ENCODE measurements around the gene TIGD3.

The TIGD3 gene

DNA sequence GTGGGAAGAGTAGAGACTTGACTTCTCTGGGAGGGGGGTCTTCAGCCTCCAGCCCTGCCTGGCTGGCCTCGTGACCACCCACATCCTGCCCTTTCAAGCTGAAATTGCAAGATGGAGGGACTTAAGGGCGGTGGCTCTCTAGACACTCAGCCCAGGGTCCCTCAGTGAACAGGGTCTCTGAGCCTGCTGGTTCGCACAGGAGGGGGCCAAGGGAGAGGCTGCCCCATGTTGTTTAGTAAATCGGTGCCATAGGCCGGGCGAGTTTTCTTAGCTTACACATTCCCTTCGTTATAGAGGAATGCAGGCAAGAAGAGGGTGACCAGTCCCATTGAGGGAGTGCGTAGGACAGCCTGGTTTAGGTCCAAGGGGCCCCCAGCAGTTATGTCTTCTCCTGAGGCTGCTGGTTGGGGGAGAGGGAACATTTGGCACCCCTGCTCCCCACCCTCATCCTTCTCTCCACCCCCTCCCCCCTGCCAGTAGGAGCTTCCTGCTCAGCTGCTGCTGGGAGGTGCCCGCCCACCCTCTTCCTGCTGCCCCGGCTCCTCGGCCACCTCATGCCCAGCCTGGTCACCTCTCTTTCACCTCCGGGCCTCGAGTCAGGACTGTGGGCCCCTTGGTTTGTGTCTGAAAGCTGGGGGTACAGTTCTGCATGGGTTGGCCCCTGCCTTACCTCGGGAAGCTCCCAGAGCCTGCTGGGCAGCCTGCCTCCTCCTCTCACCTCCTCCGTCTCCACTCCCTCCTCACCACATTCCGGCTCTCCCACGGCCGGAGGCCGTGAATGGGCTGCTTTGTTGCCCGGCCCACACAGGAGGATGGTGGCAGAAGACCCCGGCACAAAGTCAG is 35.8 kb downstream of the TIGD3 start:
- no peak for DNase-seq (ENCODE audit: low read depth)

DNA sequence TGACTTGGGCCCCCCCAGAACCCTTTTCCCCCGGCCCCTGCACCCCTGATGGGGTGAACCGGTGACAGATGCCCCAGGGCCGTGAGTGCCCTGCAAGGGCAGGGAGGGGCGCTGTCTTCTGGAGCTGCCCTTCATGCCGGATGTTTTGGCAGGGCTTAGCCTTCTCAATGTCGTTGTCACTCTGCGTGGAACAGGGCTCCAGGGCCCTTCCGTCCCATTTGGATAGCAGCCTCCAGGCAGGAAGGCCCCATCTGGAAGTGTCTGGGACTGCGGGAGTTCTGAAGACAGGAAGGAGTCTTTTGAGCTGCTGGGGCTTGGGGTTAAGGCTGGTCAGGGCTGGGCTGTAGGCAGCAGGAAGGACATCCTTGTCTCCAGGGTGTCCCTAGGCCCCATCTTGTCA is 36.4 kb downstream of the TIGD3 start:
- DNase-seq (ENCODE audit: low read depth) = no peak

DNA sequence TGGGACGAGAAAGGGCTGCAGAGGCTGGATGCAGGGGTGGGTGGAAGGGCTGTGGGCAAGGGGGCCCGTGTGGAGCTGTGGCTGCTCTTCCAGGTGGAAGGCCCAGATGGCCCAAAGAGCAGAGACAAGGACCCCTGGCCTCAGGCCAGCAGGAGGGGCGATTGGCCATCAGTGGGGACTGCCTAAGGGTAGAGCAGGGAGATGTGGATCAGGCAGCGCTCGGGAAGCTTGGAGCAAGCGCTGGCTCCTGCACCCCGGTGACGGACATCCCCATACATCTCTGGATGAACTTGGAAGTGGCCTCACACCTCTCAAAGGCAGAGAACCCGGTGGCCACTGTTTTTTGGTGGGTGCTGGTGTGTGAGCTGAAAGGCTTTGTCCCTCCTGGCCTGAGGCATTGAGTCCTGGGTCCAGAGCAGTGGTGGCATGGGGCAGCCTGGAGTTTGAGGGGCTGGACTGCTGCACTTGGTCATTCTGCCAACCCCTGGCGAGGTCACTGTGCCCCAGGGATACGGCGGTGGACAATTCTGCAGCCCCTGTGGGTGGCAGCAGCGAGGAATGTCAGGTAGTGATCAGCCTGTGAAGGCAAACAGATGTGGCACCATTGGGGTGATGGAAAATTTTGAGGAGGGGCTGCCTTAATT is 37.8 kb downstream of the TIGD3 start:
- no peak for DNase-seq (ENCODE audit: low read depth)

DNA sequence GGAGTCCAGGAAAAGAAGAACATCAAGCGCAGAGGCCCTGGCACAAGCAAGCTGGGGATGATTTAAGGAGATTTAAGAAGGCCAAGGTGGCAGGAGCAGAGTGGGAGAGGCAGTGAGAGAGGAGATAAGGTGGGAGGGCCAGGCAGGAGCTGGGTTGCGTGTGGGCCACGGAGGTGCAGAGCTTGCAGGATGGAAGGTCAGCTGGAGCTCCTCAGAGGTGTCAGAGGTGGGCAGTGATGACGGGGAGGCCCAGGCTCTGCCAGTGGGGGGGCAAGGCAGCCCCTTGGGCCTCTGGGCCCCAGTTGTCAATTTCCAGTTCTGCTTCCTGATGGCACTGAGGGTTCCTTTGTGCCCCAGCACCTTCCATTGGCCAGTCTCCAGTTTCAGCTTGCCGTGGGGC is 38.3 kb downstream of the TIGD3 start:
- DNase-seq (ENCODE audit: low read depth) = no peak

DNA sequence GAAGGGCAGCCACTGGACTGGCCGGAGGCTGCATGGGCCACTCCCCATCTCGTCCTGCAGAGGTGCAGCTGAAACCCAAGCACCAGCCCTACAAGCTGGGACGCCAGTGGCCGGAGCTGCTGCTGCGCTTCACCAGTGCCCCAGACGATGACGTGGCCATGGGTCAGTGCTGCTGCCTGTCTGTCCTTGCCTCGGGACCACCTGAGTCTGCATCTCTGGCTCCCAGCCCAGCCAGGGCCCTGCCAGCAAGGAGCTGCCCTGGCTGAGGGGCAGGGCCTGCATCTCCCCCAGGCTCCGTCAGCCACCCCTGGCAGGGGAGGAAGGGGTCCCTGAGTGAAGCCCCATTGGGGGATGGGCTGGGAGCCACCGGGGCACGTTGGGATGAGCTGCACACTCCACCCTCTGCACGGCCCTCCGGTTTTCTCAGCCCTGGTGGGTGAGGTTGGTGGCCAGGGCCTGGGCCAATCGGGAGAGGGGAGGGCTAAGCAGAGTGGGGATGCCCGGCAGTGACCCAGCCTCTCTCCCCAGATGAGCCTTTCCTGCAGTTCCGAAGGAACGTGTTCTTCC is 39.0 kb downstream of the TIGD3 start:
- no peak for DNase-seq (ENCODE audit: low read depth)

DNA sequence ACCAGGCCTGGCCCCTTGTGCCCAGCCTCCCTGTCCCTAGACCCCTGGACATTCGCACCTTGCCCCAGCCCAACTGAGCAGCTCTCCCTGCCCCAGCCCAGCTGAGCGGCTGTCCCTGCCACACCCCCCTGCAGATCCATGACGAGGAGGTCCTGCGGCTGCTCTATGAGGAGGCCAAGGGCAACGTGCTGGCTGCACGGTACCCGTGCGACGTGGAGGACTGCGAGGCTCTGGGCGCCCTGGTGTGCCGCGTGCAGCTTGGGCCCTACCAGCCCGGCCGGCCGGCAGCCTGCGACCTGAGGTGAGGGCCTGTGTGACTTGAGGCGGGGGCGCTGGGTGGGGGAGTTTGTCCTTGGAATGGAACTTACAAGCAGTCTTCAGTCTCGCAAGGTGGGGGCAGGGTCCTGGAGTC is 39.6 kb downstream of the TIGD3 start:
- DNase-seq (ENCODE audit: low read depth) = no peak

DNA sequence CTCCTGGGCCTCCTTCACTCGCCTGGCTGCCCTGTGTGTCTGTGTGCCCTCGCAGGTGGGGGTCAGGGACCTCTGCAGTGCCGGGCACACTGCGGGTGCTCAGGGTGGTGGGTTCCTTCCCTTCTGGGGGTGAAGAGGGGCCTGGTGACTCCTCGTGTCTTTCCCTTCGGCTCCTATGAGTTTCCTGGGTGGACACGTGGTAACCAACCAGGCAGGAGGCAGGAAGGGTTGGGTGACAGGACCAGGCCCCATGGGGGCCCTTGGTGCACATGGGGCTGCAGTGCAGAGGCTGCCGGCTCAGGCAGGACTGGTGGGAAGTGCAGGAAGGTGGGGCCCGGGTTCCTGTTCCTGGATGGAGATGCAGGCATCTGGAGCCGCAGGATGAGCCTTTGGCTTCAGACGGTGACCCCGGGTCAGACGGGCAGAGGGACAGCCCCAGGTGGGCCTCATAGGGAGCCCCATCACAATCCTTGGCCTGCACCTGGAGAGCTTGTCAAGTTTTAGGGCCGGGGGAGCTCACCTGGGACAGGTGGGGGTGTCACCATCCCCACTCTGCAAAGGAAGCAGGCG is 41.5 kb downstream of the TIGD3 start:
- no peak for DNase-seq (ENCODE audit: low read depth)

DNA sequence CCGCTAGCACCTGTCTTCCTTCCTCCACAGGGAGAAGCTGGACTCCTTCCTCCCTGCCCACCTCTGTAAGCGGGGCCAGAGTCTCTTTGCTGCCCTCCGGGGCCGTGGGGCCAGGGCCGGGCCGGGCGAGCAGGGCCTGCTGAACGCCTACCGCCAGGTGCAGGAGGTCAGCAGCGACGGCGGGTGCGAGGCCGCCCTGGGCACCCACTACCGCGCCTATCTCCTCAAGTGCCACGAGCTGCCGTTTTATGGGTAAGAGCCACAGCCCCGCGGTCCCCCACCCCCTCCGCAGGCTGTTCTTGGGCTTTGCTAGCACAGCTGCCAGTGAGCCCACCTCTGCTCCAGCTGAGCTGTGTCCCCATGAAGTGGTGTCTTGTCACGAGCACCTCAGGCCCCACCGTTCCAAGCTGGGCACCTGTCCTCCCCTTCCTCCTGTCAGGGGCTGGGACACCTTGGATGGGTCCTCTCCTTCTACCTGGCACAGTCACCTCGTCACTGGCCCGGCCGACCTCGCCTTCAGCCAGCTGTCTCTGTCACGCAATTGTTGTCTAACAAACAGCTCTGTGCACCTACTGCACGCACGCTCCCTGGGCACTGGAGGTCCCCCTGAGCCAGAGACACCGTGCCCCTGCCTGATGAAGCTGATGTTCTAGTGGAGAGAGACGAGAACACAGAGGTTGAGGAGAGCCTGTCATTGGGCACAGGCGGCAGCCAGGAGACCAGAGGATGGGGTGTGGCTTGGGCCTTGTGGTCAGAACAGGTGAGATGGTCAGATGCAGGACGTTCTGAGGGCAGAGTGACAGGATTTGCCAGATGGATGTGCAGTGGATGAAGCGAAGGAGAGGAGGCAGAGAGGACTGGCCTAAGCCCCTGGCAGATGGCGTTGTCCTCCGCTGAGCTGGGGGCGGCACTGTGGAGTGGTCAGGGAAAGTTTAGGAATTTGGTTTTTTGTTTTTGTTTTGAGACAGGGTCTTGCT is 42.5 kb downstream of the TIGD3 start:
- no peak for DNase-seq (ENCODE audit: low read depth)

DNA sequence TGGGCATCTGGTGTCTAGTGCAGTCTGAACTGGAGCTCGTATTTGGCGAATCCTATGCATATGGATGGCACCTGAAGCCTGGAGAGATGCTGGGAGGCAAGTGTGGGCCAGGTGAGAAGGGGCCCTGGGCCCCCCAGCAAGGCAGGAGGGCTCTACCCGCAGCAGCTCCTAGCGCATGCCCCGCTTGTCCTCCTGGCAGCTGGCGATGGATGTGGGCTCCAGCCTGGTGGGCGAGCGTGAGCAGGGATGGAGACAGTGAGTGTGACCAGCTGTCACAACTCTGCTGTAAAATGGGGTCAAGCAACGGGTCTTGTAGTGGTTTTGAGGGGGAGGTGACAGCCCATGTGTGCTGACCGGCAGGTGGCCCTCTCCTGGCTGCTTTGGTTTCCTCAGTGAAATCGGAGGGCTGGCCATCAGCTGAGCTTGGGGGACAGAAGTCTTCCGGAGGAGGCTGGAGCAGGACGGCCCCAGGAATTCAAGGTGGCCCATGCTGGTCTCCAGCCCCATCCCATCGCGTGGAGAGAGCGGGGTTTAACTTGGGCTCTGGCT is 43.9 kb downstream of the TIGD3 start:
- DNase-seq (ENCODE audit: low read depth) = no peak

DNA sequence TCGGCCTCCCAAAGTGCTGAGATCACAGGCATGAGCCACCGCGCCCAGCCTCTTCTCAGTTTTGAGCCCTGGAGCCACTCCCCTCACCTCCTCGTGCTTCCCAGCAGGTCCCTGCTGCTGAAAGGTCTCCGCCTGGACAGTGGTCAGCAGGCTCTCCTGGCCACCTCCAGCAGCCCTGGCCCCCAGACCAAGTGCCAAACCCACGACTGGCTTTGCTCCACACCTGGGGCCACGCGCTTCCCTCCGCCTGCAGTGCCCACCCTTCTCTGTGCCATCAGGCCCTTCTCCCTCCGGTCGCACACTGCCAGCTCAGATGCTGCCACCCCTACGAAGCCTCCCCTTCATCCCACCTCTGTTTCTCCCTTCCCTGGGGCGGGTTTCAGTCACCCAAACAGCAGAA is 44.7 kb downstream of the TIGD3 start:
- no peak for DNase-seq (ENCODE audit: low read depth)

DNA sequence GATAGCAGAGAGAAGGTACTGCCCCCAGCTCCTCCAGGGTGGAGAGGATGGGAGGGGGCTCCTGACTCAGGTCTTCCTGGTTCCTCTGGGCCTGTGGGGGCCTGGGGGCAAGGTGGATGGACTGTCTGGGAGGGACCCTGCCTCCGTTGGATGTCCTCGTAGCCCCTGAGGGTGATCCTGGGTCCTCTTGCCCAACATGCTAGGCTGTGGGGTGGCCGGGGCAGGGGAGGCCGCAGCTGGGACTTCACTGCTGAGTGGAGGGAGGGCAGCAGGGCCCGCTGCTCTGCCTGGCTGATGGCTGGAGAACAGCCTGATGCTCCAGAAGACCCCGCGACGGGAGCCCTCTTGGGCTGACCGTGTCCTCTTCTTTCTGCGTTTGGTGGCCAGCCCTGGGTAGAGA is 45.3 kb downstream of the TIGD3 start:
- no peak for DNase-seq (ENCODE audit: low read depth)

DNA sequence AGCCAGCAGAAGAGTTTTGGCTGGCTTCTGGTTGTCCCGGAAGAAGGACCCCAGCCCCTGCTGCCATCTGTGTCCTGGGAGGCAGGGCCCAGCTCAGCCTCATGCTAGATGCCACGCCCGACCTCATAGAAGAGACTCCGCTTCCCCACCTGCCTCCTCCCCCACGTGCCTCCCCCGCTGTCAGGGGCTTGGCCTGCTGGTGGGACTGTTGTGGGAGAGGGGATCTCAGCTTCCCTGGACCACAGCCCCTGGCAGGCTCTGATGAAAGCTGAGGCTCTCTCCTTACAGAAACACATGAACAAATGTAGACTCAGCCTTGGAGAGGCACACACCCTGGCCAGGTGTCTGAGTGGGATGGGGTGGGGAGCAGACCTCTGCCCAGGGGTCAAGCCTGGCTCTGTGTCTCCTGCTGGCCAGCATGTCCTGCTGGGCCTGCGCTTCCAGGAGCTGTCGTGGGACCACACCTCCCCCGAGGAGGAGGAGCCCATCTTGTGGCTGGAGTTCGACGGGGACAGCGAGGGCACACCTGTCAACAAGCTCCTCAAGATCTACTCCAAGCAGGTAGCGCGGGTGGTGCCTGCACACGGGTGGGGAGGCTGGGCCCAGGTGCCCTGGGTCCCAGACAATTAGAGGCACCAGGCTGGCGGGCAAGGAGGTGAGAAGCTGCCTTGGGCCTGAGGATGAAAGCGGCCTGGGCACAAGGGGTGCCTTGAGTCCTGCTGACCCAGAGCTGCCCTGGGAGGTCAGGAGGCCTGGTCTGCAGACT is 45.9 kb downstream of the TIGD3 start:
- no peak for DNase-seq (ENCODE audit: low read depth)

DNA sequence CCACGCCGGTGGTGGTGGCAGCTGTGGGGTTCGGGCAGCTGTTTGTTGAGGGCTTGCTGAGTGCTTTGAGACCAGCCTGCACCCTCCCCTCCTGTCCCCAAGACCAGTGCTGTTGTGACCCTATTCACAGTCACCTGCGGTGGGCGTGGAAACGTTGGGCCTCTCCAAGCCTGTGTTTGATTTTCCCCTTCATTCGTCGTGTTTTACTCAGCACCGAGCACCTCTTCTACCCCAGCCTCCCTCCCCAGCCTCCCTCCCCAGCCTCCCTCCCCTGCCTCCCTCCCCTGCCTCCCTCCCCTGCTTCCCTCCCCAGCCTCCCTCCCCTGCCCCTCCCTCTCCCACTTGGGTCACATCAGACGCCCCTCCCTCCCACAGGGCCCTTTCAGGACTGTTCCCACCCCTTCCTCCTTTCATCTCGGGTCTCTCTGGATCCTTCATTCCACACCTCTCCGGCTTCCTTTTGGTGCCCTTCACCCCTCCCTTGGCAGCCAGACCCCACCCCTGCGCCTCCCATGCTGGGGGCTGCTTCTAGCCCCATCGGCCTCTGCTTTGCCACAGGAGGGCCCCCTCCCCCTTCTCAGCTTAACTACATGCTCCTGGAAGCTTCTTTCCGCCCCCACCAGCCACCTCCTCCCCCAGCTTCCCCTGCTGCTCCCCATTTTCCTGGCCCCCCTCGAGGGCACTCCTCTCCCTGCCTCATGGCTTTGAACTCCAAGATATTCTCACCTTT is 46.7 kb downstream of the TIGD3 start:
- DNase-seq (ENCODE audit: low read depth) = no peak

DNA sequence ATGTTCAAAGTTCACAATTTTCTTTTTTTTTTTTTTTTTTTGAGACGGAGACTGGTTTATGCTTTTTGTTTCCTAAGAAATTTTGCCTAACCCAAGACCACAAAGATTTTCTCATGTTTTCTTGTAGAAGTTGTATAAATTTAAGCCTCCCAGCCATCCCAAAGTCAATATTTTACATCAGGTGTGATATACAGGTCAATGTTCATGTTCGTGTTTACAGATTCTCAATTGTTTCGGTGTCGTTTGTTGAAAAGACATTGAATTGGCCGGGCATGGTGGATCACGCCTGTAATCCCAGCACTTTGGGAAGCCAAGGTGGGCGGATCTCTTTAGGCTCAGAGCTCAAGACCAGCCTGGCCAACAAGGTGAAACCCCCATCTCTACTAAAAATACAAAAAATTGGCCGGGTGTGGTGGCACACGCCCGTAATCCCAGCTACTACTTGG is 47.3 kb downstream of the TIGD3 start:
- no peak for DNase-seq (ENCODE audit: low read depth)

DNA sequence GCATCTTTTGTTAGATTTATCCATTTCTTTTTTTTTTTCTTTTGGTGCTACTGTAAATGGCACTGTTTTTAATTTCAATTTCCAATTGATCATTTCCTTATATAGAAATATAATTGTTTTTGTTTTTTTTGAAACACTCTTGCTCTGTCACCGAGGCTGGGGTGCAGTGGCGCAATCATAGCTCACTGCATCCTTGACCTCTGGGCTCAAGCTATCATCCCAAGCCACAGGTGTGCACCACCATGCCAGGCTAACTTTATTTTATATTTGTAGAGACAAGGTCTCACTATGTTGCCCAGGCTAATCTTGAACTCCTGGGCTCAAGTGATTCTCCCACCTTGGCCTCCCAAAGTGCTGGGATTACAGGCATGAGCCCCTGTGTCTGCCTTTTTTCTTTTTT is 48.2 kb downstream of the TIGD3 start:
- DNase-seq (ENCODE audit: low read depth) = no peak

DNA sequence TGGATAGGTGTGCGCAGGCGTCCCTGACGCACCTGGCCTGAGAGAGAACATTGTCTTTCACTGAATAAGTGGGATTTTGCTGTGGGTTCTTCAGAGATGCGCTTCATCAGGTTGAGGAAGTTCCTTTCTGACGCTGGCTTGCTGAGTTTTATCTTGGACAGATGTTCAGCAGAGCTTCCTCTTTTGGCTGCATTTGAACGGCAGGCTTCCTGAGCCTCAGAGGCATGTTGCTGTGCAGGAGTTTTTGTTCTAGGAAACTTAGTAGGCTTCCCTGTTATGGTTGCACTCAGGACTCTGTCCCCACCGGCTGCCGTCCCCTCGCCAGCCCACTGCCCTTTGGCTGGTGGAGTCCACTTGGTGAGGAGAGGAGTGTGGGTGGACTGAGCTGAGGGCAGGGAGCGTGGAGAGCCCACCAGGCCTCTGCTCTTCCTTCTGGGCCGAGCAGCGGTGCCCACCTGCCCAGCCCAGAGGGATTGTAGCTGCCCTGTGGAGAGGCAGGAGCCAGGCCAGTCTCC is 49.1 kb downstream of the TIGD3 start:
- no peak for DNase-seq (ENCODE audit: low read depth)

DNA sequence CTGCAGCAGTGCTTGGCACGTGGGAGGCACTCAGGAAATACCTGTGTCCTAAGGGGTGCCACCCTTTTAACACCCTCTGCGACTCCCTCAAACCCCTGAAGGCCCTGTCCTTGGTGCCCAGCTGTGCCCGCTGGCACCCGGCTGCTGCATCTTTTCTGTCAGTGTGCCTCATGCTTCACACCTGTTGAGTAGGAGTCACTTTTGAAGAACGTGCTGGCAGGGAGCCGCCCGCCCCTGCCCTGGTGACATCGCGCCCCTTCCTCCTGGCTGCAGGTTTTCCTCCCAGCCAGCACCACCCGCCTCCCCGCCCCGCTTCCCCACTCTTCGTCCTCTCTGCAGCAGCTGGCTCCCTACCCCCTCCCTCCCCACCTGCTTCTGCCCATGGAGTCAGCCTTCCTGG is 49.7 kb downstream of the TIGD3 start:
- no peak for DNase-seq (ENCODE audit: low read depth)

DNA sequence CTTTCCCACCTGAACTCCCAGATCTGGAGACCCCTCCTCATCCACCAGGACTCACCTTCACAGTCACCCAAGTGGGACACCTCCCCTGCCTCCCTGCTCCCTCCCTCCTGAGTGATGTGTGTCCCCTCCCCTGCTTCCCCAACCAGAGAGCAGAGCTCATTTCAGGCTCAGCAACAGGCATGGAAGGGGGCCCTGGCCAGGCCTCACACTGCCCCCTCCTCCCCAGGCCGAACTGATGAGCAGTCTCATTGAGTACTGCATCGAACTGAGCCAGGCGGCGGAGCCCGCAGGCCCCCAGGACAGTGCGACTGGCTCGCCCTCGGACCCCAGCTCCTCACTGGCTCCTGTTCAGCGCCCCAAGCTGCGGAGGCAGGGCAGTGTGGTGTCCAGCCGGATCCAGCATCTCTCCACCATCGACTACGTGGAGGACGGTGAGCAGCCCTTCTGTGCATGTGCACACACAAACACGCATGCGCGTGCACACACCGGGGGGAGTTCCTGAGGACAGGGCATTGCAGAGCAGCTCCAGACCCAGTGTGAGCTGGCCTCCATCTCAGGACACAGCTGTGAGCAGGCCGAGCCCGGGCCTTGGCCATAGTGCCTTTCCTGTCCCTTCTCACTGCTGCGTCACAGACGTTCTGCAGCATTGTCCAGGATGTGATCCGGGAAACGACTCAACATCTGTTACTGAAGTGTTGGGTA is 50.2 kb downstream of the TIGD3 start:
- no peak for DNase-seq (ENCODE audit: low read depth)

Data from stimulated activated CD8-positive, alpha-beta memory T cell treated with anti-CD3 and anti-CD28 coated beads, Interleukin-7, amount 100 ng/mL, for 24 hours (primary cell).